Ectodermal cell (in vitro differentiated cells): ENCODE data around the gene ATP2B3.

Source experiments
- H3K27ac ChIP-seq: 2 replicates; pipeline ENCODE4 v1.7.0; 2013; ENCODE audit warnings: mild to moderate bottlenecking, low read depth, low read length; ENCODE audit not compliant: insufficient read depth, poor library complexity, severe bottlenecking
- H3K27me3 ChIP-seq: 2 replicates; pipeline ENCODE4 v1.7.0; 2013; ENCODE audit warnings: mild to moderate bottlenecking, low read length; ENCODE audit not compliant: insufficient read depth, control insufficient read depth, poor library complexity, severe bottlenecking
- H3K36me3 ChIP-seq: one replicate; pipeline ENCODE4 v1.7.0; 2013; ENCODE audit warnings: low read length; ENCODE audit not compliant: control insufficient read depth, insufficient read depth
- H3K4me1 ChIP-seq: one replicate; pipeline ENCODE4 v1.7.0; 2013; ENCODE audit warnings: low read length; ENCODE audit not compliant: control insufficient read depth, insufficient read depth
- H3K4me3 ChIP-seq: 2 replicates; pipeline ENCODE4 v1.7.0; 2013; ENCODE audit warnings: low read depth, low read length, control low read depth; ENCODE audit not compliant: insufficient read depth
- H3K9me3 ChIP-seq: 2 replicates; pipeline ENCODE4 v1.7.0; 2013; ENCODE audit warnings: mild to moderate bottlenecking, low read length, moderate library complexity; ENCODE audit not compliant: control insufficient read depth
- WGBS, 2 experiments: methylation state at CpG; one replicate each; pipeline ENCODE4 v1.1.7; 2013; ENCODE audit warnings: missing lambda C conversion rate in 2 of 2; 5-methylcytosine and 5-hydroxymethylcytosine counted together

ATP2B3 gene

DNA sequence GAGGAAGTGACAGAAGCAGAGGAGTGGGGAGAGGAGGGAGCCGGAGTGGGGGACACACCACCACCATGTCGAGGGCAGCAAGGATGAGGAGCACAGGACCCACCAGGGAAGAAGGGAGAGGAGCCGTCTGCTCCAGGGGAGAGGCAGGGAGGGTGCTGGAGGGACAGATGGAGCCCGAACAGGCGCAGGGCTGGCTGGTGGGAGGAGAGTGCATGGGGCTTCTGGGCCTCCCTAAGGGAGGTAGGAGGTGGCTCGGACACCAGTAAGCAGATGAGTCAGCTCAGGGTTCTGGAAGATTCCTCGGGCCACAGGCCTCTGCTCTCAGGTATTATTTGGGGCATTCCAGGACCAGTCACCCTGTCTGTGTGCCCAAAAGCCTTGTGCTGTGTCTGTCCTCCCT, 29.8 kb downstream of the ATP2B3 start:
- no peaks in the 10 kb centered on the region for H3K27me3 ChIP-seq
- H3K27ac ChIP-seq, result no peak overlapping the region
- H3K4me3 ChIP-seq, result no peak overlapping the region
- no peaks in the 10 kb centered on the region for H3K4me1 ChIP-seq
- H3K9me3 ChIP-seq, result no peaks in the 10 kb centered on the region
- 90 to 91% methylated on average over 7 of the region's 7 CpGs for WGBS, 2 experiments
- H3K36me3 ChIP-seq, result no peaks in the 10 kb centered on the region

DNA sequence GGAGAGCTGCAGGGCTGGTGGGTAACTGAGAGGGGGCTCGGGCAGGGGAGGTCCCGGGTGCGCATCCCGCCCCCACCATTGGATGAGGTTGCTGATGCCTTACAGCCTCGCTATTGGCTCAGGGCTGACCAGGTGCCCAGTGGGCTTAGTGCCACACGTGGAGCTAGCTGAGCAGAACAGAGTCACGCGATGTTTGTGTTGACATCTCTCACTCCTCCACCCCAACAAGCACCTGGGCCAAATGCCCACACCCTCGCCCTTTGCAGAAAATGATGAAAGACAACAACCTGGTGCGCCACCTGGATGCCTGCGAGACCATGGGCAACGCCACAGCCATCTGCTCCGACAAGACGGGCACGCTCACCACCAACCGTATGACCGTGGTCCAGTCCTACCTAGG, 31.8 kb downstream of the ATP2B3 start:
- Histone ChIP-seq H3K4me1 (no peaks in the 10 kb centered on the region), H3K36me3 (no peaks in the 10 kb centered on the region), H3K9me3 (no peaks in the 10 kb centered on the region), H3K4me3 (no peak overlapping the region), H3K27me3 (no peaks in the 10 kb centered on the region), H3K27ac (no peak overlapping the region)
- 94 to 95% methylated on average over 17 of the region's 17 CpGs for WGBS, 2 experiments

DNA sequence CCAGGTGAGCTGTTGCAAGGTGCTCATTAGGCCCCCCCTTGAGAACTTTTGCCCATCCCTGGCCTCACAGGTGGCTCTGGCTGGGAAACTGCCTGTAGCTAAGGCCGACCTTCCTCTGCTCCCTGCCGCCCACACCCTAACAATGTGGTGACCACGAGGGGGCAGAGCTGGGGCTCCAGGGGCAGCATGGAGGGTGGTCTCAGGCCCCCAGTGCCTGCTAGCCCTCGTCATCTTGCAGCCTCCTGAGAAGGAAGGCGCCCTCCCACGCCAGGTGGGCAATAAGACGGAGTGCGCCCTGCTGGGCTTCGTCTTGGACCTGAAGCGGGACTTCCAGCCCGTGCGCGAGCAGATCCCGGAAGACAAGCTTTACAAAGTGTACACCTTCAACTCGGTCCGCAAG, 32.4 kb downstream of the ATP2B3 start:
- no peaks in the 10 kb centered on the region for H3K36me3 ChIP-seq
- H3K4me3 ChIP-seq, result no peak overlapping the region
- no peaks in the 10 kb centered on the region for H3K9me3 ChIP-seq
- no peaks in the 10 kb centered on the region for H3K4me1 ChIP-seq
- H3K27ac ChIP-seq, result no peak overlapping the region
- no peaks in the 10 kb centered on the region for H3K27me3 ChIP-seq
- 83 to 88% methylated on average over 16 of the region's 16 CpGs for WGBS, 2 experiments

DNA sequence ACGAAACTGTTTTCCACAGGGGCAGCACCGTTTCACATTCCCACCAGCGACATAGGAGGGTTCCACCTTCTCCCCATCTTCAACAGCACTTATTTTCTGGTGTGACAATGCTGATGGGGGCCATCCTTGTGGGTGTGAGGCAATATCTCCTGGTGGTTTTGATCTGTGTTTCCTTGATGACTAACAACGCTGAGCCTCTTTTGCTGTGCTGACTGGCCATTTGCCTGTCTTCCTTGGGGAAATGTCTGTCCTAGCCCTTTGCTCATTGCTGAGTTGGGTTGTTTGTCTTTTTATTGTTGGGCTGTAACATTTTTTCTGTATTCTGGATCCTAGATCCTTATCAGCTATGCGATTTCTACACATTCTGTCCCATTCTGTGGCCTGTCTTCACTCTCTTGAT, 33.7 kb downstream of the ATP2B3 start:
- H3K27me3 ChIP-seq, result no peaks in the 10 kb centered on the region

DNA sequence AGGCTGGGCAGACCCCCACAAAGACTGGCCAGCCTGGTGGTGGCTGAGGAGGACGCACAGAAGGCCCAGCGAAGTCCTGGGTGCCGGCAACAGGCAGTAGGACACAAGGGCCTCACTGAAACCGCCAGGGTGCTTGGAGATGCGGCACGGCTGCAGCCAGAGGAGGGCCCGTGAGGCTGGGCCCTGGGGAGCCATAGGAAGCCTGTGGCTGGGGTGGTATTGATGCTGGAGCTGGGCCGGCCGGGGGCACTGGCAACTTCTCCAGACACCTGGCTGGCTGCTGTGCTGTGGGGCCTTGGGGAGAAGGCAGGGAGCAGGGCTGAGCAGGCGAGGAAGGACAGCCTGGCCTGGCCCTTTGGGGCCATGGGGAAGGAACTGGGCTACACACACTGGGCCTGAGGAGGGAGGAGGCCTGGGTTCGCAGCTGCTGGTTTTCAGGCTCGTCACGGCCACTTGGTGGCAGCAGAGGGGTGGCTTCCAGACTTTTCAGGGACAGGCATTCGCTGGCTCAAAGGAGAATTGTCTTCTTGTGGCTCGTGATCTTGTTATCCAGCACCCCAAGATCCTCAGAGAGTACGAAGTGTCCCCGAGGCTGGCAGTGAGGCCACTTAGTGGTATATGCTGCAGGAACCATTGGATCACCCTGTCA, 37.2 kb downstream of the ATP2B3 start:
- H3K4me1 ChIP-seq, result no peaks in the 10 kb centered on the region
- H3K4me3 ChIP-seq, result no peak overlapping the region
- no peaks in the 10 kb centered on the region for H3K9me3 ChIP-seq
- no peaks in the 10 kb centered on the region for H3K36me3 ChIP-seq
- H3K27me3 ChIP-seq, result no peaks in the 10 kb centered on the region
- H3K27ac ChIP-seq, result no peak overlapping the region
- 48 to 53% methylated on average over 17 of the region's 17 CpGs for WGBS, 2 experiments

More for the DNA sequence above, 33.7 kb downstream of the ATP2B3 start:
- no peaks in the 10 kb centered on the region for H3K9me3 ChIP-seq
- WGBS, 2 experiments, result 89 to 92% methylated on average over 5 of the region's 5 CpGs
- H3K27ac ChIP-seq, result no peak overlapping the region
- H3K4me1 ChIP-seq, result no peaks in the 10 kb centered on the region
- no peaks in the 10 kb centered on the region for H3K36me3 ChIP-seq
- no peak overlapping the region for H3K4me3 ChIP-seq

DNA sequence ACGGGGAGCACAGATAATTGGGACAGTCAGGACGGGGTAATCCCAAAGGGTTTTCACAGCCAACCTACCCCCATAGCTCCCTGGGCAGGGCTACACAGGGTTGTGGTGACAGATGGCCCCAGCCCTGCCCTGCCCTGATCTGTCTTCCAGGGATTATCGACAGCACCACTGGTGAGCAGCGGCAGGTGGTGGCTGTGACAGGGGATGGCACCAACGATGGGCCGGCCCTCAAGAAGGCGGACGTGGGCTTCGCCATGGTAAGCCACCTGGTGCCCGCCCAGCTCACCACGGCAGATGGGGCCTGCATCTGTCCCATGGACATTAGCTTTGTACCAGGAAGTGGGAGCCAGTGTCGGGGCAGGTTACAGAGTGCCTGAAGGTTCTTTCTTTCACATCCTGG, 39.3 kb downstream of the ATP2B3 start:
- 91 to 95% methylated on average over 11 to 12 of the region's 12 CpGs for WGBS, 2 experiments
- H3K36me3 ChIP-seq, result no peaks in the 10 kb centered on the region
- H3K4me1 ChIP-seq, result no peaks in the 10 kb centered on the region
- no peaks in the 10 kb centered on the region for H3K9me3 ChIP-seq
- no peaks in the 10 kb centered on the region for H3K27me3 ChIP-seq
- H3K4me3 ChIP-seq, result no peak overlapping the region
- H3K27ac ChIP-seq, result no peak overlapping the region

DNA sequence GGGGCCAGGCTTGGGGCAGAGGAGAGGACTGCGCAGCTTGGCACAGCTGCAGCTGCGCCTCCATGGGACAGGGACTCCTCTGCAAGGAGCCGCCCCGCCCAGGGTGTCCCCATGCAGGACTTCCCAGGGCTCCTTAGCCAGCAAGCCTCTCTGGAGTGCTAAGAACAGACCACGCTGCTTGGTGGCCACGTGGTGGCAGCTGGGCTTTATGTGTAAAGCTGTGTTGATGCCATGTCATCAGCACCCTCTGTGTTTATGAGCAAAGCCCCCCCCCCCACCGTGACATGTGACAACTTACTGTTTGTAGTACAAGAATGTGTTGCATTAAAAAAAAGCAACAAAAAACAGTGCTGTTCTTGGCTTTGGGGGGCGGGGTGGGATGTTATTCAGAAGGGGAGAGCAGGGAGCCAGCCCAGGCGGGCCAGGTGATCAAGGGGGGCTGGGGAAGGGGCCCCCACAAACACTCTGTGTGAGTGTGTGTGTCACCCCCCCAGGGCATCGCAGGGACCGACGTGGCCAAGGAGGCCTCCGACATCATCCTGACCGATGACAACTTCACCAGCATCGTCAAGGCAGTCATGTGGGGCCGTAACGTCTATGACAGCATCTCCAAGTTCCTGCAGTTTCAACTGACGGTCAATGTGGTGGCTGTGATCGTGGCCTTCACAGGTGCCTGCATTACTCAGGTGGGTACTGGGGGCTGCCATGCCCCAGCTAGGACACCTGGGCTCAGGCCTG, 40.3 kb downstream of the ATP2B3 start:
- Histone ChIP-seq H3K4me1 (no peaks in the 10 kb centered on the region), H3K36me3 (no peaks in the 10 kb centered on the region), H3K27ac (no peak overlapping the region), H3K4me3 (no peak overlapping the region), H3K9me3 (no peaks in the 10 kb centered on the region), H3K27me3 (no peaks in the 10 kb centered on the region)
- 87 to 91% methylated on average over 18 to 19 of the region's 19 CpGs for WGBS, 2 experiments

DNA sequence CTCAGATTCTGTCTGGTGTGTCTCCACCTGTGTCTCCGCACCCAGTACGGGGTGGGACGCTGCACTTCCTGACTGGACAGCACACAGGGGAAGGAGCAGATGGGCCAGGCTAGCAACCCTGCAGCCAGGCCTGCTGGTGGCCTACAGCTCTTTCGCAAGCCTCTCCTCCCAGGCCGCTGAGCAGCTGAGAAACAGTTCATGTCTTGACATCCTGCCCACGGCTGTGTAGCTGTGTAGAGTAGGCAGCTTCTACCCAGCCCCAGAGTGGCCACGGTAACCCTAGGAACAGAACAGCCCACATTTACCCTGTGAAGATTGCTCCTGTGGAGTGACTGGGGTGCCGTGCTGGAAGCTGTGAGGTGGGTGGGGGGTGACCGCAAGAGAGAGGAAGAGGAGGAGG, 42.6 kb downstream of the ATP2B3 start:
- 82 to 84% methylated on average over 9 of the region's 9 CpGs for WGBS, 2 experiments
- H3K9me3 ChIP-seq, result no peaks in the 10 kb centered on the region
- H3K36me3 ChIP-seq, result no peaks in the 10 kb centered on the region
- no peak overlapping the region for H3K4me3 ChIP-seq
- H3K4me1 ChIP-seq, result no peaks in the 10 kb centered on the region
- H3K27me3 ChIP-seq, result no peaks in the 10 kb centered on the region
- H3K27ac ChIP-seq, result no peak overlapping the region

DNA sequence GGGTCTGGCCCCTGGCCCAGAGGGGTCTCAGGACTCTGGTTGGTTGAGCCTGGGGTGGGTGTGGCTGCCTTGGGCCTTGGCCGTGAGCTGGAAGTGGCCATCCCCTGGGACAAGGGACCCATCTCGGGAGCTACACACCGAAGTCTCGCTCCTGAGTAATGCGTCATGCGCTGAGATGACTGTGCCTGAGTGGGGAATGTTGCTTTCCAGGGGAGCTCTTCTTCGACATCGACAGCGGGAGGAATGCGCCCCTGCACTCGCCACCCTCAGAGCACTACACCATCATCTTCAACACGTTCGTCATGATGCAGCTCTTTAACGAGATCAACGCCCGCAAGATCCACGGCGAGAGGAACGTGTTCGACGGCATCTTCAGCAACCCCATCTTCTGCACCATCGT, 43.0 kb downstream of the ATP2B3 start:
- Histone ChIP-seq H3K27me3 (no peaks in the 10 kb centered on the region), H3K36me3 (no peaks in the 10 kb centered on the region), H3K27ac (no peak overlapping the region), H3K4me3 (no peak overlapping the region), H3K9me3 (no peaks in the 10 kb centered on the region), H3K4me1 (no peaks in the 10 kb centered on the region)
- WGBS, 2 experiments, result 95% methylated on average over 22 of the region's 22 CpGs

DNA sequence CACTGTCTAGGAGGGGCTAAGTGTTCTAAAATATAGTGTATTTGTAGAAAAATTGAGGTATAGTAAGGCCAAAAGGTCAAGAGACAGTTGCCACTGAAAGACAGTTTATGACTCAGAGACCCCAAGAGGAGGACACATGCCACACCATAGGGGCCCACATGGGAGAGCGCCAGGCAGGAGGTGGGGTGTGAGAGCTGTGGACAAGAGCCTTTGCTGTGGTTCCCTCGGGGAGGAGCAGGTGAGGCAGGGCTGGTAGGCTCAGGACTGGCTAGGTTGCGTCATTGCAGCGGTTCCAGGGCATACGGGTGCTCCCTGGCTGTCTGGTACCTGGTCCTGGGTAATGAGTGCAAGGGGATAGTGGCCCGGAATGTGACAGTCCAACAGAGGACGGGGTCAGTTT, 43.9 kb downstream of the ATP2B3 start:
- no peaks in the 10 kb centered on the region for H3K36me3 ChIP-seq
- H3K4me3 ChIP-seq, result no peak overlapping the region
- H3K9me3 ChIP-seq, result no peaks in the 10 kb centered on the region
- no peaks in the 10 kb centered on the region for H3K27me3 ChIP-seq
- WGBS, 2 experiments, result 94 to 95% methylated on average over 7 of the region's 7 CpGs
- no peak overlapping the region for H3K27ac ChIP-seq
- H3K4me1 ChIP-seq, result no peaks in the 10 kb centered on the region
